Stimulated activated CD4-positive, alpha-beta T cell treated with anti-CD3 and anti-CD28 coated beads, Interleukin-15, amount 100 ng/mL, for 1 hour (primary cell): ENCODE results near the gene MGMT.

Experiments used
- DNase-seq, 2 donors: peaks; one replicate each; pipeline ENCODE4 v3.0.0-alpha.2; 2020; ENCODE audit warnings: low read depth in 1 of 2, low spot score in 1 of 2

Gene MGMT

DNA sequence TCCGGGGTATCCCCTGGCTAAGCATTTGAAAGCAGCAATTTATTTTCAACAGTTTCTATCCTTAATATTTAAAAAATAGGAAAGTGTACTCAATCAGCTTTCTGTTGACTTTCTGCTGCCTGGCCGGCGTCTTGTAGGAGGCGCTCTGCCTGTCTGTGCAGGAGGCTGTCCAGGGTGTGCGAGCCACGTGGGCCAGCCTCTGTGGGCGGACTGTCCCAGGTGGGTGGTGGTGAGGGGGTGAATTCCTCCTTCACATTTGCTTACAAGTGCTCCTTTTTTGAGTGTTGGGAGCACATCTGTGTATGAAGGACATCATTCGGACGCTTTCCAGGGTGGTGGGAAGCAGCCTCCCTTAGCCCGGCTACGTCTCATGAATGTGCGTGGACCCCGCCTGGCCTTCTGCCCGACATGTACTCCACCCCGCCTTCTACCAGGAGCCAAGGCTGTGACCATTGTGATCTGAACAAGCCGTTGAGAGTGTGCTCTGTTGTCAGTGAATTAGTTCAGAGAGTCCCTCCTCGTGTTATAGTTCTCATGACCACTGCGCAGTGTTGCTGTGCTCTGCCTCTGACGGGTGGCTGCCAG lies 114.9 kb downstream of the MGMT start:
- DNase-seq: no peak

DNA sequence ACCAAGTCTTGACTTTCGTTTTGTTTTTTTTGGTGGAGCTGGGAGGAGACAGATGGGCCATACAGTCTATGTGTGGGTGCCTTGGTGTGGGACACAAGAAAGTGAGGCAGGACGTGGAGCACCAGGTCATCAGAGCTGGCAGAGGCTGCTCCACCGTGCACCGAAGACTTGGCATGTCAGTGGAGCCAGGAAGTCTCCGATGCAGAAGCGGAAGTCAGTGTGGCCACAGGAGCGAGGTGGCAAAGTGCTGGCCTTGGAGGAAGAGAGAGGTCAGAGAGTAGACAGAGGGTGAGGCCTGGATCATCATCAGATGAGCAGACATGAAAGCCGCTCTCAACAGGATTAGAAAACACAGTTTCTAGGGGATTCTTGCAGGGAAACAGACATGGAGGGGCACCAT lies 116.8 kb downstream of the MGMT start:
- DNase-seq: no peak

DNA sequence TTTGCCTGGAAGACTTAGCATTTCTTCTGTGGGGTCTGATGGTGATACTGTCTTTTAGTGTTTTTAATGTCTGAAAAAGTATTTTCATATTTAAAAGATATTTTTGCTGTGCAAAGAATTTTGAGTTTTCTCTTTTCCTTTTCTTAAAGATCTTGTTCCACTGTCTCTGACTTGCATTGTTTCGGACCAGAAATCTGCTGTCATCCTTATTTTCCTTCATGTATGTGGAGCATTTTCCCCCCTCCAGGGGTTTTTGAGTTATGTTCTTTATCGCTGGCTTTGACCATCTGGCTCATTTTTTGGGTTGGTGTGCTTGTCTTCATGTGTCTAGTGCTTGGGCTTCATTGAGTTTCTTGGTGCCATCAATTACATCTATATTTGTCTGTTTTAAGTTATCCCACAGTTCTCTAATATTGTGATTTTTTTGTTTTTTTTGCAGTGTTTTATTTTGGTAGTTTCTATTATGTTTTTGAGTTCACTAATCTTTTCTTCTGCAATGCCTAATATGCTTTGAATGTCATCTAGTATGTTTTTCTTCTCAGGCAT lies 119.9 kb downstream of the MGMT start:
- no peak for DNase-seq

DNA sequence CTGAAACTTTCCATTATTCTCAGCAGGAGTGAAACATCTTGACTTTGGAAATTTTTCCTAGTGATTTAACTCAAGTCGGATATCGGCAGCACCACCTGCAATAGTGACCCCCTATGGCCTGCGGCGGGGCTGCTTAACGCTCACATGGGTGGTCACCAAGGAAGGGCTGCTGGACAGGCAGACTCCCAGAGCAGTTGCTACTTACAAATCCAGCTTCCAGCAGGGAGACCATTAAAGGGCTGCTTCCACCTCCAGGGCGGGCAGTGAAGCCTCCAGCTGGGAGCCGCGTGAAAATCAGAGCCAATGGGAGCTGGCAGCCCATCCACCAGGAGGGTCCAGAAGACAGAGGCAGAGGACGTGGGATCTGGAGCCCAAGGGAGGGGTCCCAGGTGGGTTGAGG lies 122.5 kb downstream of the MGMT start:
- no peak for DNase-seq

DNA sequence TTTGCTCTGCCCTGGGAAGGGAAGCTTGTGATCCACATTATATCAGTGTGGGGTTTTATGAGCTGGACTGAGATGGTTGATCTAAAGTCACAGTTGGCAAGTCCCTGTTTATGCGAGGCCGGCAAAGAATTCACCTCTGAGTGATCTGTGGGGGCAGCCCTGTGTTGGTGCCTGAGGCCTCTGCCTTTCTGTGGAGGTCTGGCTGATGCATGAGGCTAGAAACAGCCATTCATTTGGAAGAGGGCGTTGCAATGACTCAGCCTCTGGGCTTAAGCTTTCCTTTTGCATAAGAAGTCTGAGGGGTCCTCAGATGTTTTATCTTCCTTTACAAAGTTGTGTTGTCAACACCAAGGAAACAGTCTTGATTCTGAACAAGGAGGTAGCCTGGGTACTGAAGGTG lies 126.9 kb downstream of the MGMT start:
- DNase-seq: no peak

DNA sequence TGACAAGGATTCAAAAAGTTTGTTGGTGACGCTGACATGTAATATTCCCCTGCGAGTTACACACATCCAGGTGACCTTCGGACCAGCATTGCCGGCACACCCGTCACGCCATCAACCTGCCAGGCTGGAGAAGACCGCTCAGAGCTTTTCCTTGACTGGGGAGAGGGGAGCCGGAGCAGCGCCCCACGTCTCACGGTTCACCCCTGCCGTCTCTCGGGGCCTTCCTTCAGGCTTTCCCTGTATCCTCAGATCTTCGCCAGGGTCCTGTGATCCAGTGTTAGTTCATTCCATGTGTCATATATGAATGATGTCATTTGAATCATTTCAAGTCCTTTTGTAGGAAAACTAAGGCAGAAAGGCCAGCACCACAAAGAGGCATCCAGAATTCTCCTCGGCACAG lies 127.8 kb downstream of the MGMT start:
- DNase-seq: no peak

DNA sequence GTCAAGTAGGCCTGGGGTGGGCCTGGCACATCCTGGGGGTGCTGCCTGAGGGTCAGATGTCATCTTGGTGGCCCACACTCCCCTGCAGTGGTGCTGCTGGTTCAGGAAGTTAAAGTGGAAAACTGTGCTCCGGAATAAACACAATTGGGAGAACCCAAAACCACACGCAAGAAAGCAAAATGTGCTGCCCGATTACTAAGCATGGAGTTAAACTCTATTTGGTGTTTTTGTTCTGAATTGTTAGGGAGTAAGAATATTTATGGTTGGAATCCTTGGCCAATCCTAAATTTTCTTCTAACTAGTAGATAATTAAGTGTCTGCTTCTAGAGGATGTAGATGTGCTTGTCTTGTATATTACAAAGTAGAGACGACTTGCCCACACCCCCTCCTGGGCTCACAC lies 131.4 kb downstream of the MGMT start:
- DNase-seq: no peak

DNA sequence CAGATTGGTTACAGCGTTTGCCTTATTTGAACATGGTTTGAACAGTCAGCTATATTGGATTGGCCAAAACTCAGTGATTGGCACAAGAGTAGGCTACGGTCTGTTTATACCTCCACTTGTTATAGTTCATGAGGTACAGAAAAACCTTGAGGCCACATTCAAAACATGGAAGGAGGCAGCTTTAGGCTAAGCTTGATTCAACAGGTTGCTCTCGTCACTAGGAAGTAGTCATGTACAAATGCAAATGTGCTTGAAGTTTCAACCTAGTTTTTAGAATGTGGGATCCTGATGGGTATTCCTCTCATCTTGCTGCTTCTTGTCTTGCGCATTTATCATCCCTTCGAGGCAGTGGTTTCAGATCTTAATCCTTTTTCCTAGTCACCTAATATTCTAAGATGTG lies 132.1 kb downstream of the MGMT start:
- no peak for DNase-seq

DNA sequence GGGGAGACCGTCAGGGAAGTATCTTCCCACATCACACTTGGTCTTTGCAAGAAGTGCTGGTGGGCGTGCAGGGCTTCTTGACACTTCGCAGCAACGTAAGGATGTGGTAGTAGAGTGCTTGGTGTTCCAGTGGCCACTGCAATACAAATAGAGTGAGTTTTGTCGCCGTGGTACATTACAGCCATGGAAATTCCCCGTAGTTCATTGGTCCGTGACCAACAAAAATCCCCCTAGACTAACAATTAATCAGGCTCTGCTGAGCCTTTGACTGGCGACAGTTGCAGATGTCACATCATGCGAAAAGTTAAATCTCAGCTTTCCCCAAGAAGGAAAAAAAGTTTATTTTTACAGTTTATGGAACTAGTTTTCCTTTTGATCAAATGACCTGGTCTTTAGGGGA lies 134.7 kb downstream of the MGMT start:
- no peak for DNase-seq

DNA sequence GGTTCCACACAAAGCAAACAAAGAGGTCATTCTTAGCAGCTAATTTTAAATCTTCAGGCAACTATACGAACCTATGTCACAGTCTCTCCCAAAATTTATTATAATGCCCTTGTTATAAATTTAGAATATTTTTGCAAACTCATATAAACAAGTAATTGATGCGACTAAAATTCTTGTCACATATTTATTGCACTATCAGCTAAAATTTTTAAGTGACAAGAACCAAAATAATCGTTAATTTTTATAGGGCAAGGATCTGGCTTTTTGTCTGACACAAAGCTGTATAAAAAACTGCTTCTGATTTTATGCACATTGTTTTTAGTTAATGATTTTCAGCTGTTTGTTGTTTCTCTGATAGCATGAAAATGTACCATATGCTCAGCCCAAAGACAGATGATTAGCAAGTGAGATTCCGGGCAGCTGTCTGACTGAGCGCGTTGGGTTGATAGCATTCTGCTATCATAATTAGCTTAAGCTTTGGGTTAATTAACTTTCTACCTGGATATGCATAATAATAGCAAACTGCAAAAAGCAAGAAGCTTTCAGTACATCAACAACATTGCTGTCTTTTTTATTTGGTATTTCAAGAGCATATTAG lies 136.0 kb downstream of the MGMT start:
- DNase-seq: no peak

DNA sequence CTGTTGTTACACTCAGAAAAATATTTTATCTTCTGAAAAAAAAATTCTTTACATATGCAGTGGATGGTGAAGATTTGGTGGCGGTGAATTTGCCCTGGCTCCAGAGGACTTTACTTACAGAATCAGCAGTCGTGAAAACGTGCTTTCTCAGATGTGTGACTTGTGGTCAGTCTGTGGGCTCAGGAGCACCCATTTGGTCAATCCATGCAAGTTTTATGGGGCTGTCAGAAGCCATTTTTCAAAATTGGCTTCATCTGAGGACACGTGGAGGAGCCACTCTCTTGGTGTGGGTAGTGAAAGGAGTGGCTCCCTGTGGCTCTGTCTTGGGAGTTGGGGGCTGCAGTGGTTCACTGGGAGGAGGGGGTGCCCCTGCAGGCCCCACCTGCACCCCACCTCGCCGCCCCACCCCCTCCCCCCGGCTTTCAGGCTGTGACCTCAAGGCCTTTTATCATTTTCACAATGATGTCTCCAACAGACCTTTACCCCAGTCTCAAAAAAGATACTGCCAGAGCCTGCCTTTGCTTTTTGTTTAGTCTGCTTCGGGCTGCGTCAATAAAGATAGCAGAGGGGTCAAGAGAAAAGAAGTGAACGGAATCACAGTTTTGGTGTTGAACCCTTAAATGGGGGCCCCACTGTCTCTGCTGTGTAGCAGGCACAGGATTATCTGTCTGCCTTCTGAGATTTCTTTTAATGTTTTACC lies 137.4 kb downstream of the MGMT start:
- DNase-seq: no peak

DNA sequence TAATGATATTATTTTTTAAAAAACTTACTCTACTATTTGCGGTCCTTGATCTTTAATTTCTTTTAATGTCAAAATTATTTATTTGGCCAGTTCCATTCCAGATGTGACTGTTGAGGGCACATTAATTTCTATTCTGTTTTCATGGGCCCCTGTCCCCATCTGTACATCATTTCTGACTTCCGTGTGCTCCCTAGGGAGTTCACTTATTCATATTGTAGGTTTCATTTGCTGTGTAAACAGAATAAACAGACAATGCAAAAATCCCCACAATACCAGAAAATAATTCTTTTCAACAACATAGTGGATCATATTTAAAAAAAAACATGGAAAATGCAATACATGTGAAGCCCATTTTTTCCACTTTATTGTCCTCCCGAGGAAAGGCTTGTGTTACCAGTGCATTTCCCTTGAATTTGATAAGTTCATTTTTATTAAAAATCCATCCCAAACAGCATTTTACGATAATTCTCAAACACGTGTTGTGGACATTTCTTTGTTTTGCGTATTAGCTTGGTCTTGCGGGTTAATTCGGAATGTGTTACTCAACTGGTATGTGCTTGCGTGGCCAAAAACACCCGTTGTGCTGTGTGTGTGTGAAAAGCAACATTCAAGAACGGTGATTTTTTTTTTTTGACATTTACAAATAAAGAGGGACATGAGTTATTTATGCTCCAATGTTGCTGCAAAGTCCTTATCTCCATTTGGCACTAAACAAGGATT lies 138.4 kb downstream of the MGMT start:
- no peak for DNase-seq

DNA sequence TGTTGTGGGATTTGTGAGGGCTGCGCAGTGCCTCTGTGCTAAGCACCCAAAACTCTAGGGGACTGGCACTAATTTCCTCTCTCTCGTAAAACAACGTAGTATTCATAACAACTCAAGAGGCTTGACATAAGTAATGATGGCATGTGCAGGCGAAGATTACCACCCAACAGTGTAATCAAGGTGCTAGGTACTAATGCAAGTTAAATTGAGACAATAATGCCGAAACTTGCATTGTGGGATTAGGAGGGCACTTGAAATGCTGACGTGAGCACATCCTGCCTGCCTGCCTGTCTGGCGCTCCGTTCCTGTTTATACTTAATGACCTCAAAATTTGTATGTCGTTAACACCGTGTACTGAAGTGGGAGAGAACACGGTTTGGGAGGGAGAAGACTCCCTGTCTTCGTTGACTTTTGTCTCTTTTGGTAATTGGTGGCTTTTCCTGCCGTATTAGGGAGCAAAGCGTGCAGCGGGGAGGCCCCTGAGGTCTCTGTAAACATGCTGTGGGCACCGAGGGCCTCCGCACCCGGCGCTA lies 139.0 kb downstream of the MGMT start:
- no peak for DNase-seq

DNA sequence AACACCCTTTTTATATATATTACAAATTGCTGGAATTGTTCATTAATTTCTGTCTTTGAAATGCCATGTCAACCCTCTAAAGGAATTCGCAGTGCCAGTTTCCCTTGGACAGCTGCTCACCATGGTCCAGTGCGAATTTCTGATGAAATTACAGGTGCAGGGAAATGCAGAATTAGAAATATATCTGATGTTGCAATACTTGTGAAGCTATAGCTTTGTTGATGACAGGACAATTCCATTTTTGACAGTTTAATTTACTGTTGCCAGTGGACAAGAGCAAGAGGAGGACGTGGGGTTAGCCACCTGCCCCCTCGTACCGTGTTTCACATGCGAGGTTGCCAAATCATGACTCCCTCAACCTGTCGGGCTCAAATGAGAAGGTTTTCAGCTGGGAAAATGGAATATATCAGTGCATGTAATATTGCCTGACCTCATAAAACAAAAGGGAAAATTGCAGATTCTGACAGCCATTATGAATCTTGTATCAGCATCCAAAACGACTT lies 140.6 kb downstream of the MGMT start:
- no peak for DNase-seq

DNA sequence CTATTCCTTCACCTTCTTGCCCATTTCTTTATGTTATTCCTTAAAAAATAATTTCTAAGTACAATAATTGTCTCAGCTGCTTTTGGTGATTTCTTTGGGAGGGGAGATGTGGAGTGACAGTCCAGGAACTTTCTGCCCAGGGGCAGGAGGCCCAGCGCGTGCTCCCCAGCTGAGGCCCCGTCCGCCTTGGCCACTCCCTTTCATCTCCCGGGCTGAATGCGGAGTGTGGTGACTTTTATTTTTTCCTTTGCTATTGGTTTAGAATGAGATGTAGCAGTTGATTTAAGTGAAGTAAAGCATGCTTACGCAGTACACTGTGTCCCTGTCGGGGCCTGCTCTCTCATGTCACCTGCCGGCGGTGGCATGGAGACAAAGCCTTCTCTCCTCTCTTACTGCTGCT lies 141.6 kb downstream of the MGMT start:
- no peak for DNase-seq

DNA sequence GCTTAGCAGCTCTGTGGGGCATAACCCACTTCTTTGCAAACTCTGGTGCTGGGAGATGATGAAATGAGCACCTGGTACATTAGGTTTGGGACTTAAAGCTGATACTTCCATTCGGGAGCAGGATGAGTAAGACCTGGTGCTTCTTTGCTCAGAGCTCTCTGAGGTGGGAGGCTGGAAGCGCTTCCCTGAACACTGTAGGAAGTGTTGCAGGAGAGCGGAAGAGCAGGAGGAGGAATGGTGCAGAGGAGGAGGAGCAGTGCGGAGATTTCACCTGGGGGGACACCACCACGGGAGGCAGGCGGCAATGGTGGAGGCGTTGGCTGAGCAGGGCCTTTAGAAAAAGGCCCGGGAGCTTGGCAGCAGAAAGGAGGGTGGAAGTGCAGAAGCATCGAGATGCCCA lies 142.5 kb downstream of the MGMT start:
- no peak for DNase-seq

DNA sequence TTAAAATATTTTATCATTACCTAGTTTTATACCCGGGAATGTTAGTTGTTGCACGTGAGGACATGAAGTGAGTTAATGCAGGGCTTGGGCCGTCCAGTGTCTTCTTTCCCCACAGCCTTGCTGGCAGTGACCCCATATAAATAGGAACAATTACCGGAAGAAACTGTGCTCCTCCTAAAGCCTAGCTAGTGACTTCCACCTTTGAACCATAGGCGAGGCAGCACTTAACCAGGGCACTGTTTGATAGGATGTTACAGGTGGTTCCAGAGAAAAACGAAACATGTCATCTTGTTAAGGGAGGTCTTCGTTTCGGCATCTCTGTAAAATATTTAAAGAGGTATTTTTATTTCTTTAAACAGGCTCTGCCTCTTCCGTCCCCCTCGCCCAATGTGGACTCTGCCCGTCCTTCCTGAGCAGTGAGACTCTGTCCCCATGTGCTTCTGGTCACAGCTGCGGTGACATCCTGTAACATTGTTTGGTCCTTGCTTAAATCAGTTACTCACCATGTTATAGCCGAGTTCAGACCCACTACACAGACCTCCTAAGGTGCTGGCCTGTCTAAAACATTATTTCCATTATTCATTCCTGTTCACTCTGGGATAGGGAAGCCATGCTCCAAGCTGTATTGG lies 145.6 kb downstream of the MGMT start:
- DNase-seq: no peak

DNA sequence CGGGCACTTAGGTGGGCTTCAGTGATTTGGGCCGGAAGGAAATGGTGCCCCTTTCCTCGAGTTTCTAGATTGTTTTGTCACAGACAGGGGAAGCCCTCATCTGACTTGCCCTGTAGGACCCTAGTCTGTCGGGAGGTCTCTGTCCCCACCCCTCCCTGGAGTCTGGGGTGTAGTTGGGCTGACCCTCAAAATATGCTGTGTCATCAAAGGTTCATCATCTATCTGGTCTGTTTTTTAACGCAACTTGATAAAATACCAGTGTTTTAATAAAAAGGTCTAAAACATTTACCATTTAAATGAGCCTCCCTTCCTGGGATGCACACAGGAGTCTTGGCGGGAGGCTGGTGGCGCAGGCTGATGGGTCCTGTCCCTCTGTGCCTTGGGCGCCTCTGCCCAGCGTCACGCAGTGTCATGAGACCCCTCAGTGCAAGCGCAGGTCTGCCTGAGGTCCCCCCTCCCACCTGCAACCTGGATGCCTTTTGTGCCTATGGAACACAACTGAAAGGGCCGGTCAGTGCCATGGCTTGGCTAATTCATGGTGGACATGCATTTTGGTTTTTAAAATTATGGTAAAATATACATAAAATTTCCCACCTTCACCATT lies 146.4 kb downstream of the MGMT start:
- DNase-seq: no peak

DNA sequence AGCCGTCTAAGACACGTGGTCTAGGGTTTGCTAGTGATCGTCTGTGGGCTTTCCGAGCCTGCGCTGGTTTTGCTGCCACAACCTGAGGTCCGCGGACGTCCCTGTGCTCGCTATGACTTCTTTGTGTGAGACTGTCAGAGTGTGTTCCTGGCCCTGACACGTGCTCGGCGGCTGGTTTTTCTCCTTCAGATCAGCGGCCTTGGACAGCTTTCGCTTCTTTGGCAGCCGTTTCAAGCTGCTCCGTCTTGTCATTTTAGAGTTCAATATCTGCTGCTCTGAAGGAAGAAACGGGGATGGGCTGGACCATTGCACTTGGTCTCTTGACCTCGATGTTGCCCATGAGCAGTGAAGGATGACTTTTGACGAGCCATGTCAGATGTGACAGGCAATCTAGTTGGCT lies 147.3 kb downstream of the MGMT start:
- DNase-seq: no peak

DNA sequence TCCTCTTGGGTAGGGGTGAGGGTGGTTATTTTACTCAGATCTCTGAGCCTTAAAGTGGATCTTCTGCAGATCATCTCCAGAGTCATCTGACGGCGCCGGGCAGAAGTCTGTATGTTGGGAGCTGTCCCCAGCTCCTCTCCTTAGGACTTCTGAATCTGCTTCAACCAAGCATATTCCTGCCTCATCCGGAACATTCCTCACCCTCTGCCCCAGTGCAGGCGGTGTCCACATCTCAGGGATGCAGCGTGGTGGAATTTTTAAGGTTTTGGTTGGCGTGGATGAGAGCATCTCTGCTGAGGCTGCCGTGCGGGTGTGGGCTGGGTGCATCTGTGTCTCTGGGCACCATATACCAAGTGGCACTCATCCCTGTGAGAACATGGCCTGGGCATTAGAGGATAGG lies 148.3 kb downstream of the MGMT start:
- DNase-seq: no peak
